GM12878 (cell line): ENCODE measurements around the gene GUCY1A1. TPM values are rescaled to one million over a fixed set of nuclear protein-coding genes. Genes with fewer than 3 reads are reported as not detected.

Source experiments
- ATAC-seq: fragments of 200-7000 bp; cut with Tn5 transposase; 3 replicates; pipeline ENCODE4 v1.9.1; 2020; ENCODE audit warnings: mild to moderate bottlenecking, moderate library complexity
- BruUV-seq: library from RNA; stranded (reverse); fragments of 400-500 nt; replicated peaks from 2 replicates; lab custom pipeline; 2021; lab: Mats Ljungman, UMichigan
- CTCF ChIA-PET: fragments of 300-600 bp; sonication (Branson Sonifier 250); formaldehyde crosslinking; extraction: SDS; loops from one replicate; lab custom pipeline; 2021; ENCODE audit warnings: inconsistent platforms; lab: Yijun Ruan, JAX
- POLR2A ChIA-PET: fragments of 350-600 bp; formaldehyde crosslinking; extraction: SDS; loops from one replicate; lab custom pipeline; 2021; ENCODE audit warnings: inconsistent platforms; lab: Charles Lee
- RAD21 ChIA-PET: fragments of 300-600 bp; sonication (Branson Sonifier 250); formaldehyde crosslinking; loops from one replicate; lab custom pipeline; 2023; ENCODE audit warnings: antibody characterized with exemption; ENCODE audit not compliant: unreplicated experiment; lab: Charles Lee
- SMC1A ChIA-PET: fragments of 300-600 bp; sonication (Branson Sonifier 250); formaldehyde crosslinking; loops from one replicate; lab custom pipeline; 2023; ENCODE audit not compliant: unreplicated experiment, uncharacterized antibody; lab: Charles Lee
- DNase-seq: peaks from one replicate; pipeline ENCODE4 v3.0.0-alpha.2; 2011; ENCODE audit warnings: low read depth, low spot score
- FAIRE-seq: peaks from 3 replicates; lab custom pipeline; 2011; peaks lifted over from hg19 to GRCh38; lab: Jason Lieb, UNC
- H2AFZ ChIP-seq: 2 replicates; pipeline ENCODE4 v1.6.0; 2011; ENCODE audit warnings: low read depth, low read length, control low read depth; ENCODE audit not compliant: control insufficient read depth
- H3K27ac ChIP-seq: 2 replicates; pipeline ENCODE4 v1.5.1; 2011; ENCODE audit warnings: control low read depth; ENCODE audit not compliant: control insufficient read depth, insufficient read depth
- H3K27me3 ChIP-seq, 2 experiments: replicated peaks in 1 of 2; 2 replicates each; pipeline versions ENCODE4 v1.6.0 to v1.6.1; 2011; ENCODE audit warnings: low read length in 1 of 2; ENCODE audit not compliant: control insufficient read depth in 2 of 2, insufficient read depth in 2 of 2
- H3K36me3 ChIP-seq, 2 experiments: 2 replicates each; pipeline ENCODE4 v1.5.1; 2011; ENCODE audit warnings: low read length in 1 of 2; ENCODE audit not compliant: control insufficient read depth in 2 of 2, insufficient read depth in 2 of 2
- H3K4me1 ChIP-seq: 2 replicates; pipeline ENCODE4 v1.6.1; 2011; ENCODE audit warnings: mild to moderate bottlenecking, low read length, moderate library complexity, mixed read lengths; ENCODE audit not compliant: control insufficient read depth, insufficient read depth
- H3K4me2 ChIP-seq: 2 replicates; pipeline ENCODE4 v1.6.0; 2011; ENCODE audit warnings: control low read depth; ENCODE audit not compliant: control insufficient read depth, insufficient read depth
- H3K4me3 ChIP-seq: fragments of 200-600 bp; sonication (generic); 2 replicates; pipeline ENCODE4 v1.5.1; 2016
- H3K79me2 ChIP-seq: 2 replicates; pipeline ENCODE4 v1.6.0; 2011; ENCODE audit warnings: low read length; ENCODE audit not compliant: control insufficient read depth, insufficient read depth
- H3K9ac ChIP-seq: 2 replicates; pipeline ENCODE4 v1.8.0; 2011; ENCODE audit warnings: low read length, control low read depth, mixed read lengths; ENCODE audit not compliant: control insufficient read depth, insufficient read depth
- H3K9me3 ChIP-seq: replicated peaks from 3 replicates; pipeline ENCODE4 v1.5.1; 2011; ENCODE audit warnings: mild to moderate bottlenecking, low read length; ENCODE audit not compliant: control insufficient read depth, insufficient read depth
- H4K20me1 ChIP-seq: 2 replicates; pipeline ENCODE4 v1.6.0; 2011; ENCODE audit not compliant: control insufficient read depth, insufficient read depth
- BHLHE40 ChIP-seq, 2 experiments: fragments of 450-650 bp in 1 of 2; IDR thresholded peaks; 2 replicates each; pipeline ENCODE4 v1.6.1; 2011 to 2017; ENCODE audit warnings: low read depth in 2 of 2, borderline replicate concordance in 1 of 2, improper control_type of control experiment in 1 of 2, low read length in 1 of 2, mild to moderate bottlenecking in 1 of 2
- ETV6 ChIP-seq, 2 experiments: fragments of 450-650 bp in 1 of 2; IDR thresholded peaks in 1 of 2; conservative IDR thresholded peaks in 1 of 2; 2 replicates each; pipeline ENCODE4 v1.6.1; 2014; ENCODE audit warnings: antibody characterized with exemption in 1 of 2, borderline replicate concordance in 1 of 2, low read depth in 1 of 2, mild to moderate bottlenecking in 1 of 2, moderate library complexity in 1 of 2
- HCFC1 ChIP-seq: fragments of 150-350 bp; IDR thresholded peaks from 2 replicates; pipeline ENCODE4 v1.6.1; 2014; ENCODE audit warnings: low read length
- LARP7 ChIP-seq: fragments of 450-650 bp; IDR thresholded peaks from 2 replicates; pipeline ENCODE4 v1.6.1; 2017; ENCODE audit warnings: mild to moderate bottlenecking
- PAX5 ChIP-seq: IDR thresholded peaks from 2 replicates; pipeline ENCODE4 v1.6.1; 2011; ENCODE audit warnings: low read depth, low read length, borderline replicate concordance
- ZNF384 ChIP-seq: IDR thresholded peaks from 2 replicates; pipeline ENCODE4 v1.6.1; 2012; ENCODE audit warnings: low read depth, mild to moderate bottlenecking, low read length, improper control_type of control experiment, borderline replicate concordance
- WGBS: methylation state at CpG from one replicate; pipeline ENCODE4 v1.1.6; 2016; ENCODE audit warnings: low lambda C conversion rate; ENCODE audit not compliant: insufficient replicate concordance, insufficient coverage; ENCODE audit errors: missing lambda C conversion rate; 5-methylcytosine and 5-hydroxymethylcytosine counted together
- in situ Hi-C: fragments of 300-500 bp; cut with MboI; formaldehyde crosslinking; loops from 9 replicates; pipeline ENCODE4 v1.14.3; 2018; ENCODE audit warnings: mixed read lengths
- intact Hi-C: fragments of 100-400 bp; cut with micrococcal nuclease; formaldehyde crosslinking; loops from one replicate; pipeline ENCODE4 v1.14.2; 2022; ENCODE audit not compliant: unreplicated experiment
- polyA plus RNA-seq, 11 experiments: library from polyadenylated mRNA; depleted of rRNA in 4 of 11; unstranded in 6 of 11; stranded (reverse) in 5 of 11; fragments of >200 nt; fragmentation: Nextera tagmentation in 4 of 11; fragmentation: Illumina TruSeq in 1 of 11; extraction: Ambion mirVana in 4 of 11; extraction: Trizol in 1 of 11; gene quantifications; 1 replicate in 1 of 11; 2 replicates in 10 of 11; pipeline versions ENCODE4 v1.2.1 to v1.2.3, GENCODE V29; 2011 to 2016; ENCODE audit warnings: inconsistent platforms in 2 of 11, missing spikeins in 2 of 11, low read depth in 1 of 11
- total RNA-seq, 4 experiments: library from RNA; depleted of rRNA in 3 of 4; stranded (reverse); fragments of >200 nt in 3 of 4; fragmentation: Illumina TruSeq in 1 of 4; extraction: Trizol in 1 of 4; gene quantifications; 2 replicates each; pipeline versions ENCODE4 v1.2.1 to v1.2.3, GENCODE V29; 2013 to 2021
- TF ChIP-seq, protein P1 (sequence below): fragments of 450-650 bp; formaldehyde crosslinking; IDR thresholded peaks from 2 replicates; pipeline ENCODE4 v1.4.0; 2022; ENCODE audit warnings: mild to moderate bottlenecking, moderate library complexity
- TF ChIP-seq, protein P2 (sequence below): IDR thresholded peaks from 2 replicates; pipeline ENCODE4 v1.6.1; 2012; ENCODE audit warnings: low read depth, low read length, improper control_type of control experiment
- TF ChIP-seq, protein P3 (sequence below): fragments of 150-350 bp; IDR thresholded peaks from 2 replicates; pipeline ENCODE4 v1.6.1; 2014; ENCODE audit warnings: mild to moderate bottlenecking, low read depth, low read length
- TF ChIP-seq, protein P4 (sequence below): IDR thresholded peaks from 2 replicates; pipeline ENCODE4 v1.6.1; 2012; ENCODE audit warnings: low read depth, low read length, improper control_type of control experiment

GUCY1A1 gene
- total and polyA plus RNA-seq, 10 of the 15 experiments (the other 5 are each of a cell fraction or from before 2014, with no cell fraction given) = 0.44 to 22.6 (median 0.55) TPM

DNA sequence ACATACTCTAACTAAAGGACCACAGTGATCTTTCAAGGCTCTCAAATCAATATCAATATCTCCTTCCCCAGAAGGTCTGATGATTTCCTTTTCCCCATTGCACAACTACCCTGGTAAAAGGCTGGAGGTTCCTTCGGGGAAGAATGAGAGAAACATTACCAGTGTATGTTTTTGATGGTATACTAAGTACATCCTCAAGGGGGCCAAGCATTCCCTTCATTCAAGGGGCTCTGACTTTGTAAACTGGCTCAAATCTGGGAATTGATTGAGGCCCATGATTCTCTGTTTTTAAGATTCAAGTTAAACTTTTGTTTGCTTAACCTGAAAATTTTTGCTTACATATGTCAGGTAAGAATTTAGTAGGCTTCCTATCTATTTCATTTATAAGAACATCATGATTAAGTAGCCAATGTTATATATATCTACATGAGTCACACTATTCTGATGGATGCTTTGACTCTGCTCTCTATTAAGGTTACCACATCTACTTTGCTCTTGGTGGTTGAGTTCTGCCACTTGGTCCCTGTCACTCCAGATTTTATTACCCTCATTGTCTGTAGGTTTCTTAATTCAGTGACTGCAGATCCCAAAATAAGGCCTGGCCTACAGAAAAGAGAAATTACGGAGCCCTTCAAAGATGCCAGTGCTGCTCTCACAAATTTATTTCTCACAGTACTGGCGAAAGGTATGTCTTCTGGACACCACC is 75.8 kb downstream of the GUCY1A1 start:
- no peak overlapping the region for H2AFZ ChIP-seq
- no peak overlapping the region for H3K9ac ChIP-seq
- ATAC-seq (no peak), DNase-seq (no peak), FAIRE-seq (no peak)
- TF ChIP-seq HCFC1 = no peak
- no peak for TF ChIP-seq PAX5
- TF ChIP-seq, protein P1, sequence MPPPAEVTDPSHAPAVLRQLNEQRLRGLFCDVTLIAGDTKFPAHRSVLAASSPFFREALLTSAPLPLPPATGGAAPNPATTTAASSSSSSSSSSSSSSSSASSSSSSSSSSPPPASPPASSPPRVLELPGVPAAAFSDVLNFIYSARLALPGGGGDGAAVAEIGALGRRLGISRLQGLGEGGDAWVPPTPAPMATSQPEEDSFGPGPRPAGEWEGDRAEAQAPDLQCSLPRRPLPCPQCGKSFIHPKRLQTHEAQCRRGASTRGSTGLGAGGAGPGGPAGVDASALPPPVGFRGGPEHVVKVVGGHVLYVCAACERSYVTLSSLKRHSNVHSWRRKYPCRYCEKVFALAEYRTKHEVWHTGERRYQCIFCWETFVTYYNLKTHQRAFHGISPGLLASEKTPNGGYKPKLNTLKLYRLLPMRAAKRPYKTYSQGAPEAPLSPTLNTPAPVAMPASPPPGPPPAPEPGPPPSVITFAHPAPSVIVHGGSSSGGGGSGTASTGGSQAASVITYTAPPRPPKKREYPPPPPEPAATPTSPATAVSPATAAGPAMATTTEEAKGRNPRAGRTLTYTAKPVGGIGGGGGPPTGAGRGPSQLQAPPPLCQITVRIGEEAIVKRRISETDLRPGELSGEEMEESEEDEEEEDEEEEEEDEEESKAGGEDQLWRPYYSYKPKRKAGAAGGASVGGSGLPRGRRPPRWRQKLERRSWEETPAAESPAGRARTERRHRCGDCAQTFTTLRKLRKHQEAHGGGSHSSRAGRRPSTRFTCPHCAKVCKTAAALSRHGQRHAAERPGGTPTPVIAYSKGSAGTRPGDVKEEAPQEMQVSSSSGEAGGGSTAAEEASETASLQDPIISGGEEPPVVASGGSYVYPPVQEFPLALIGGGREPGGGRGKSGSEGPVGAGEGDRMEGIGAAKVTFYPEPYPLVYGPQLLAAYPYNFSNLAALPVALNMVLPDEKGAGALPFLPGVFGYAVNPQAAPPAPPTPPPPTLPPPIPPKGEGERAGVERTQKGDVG = no peak
- TF ChIP-seq BHLHE40 (IDR thresholded peaks at IDR 0.05; ENCODE audit: borderline replicate concordance in 1 of 2, low read depth in 2 of 2, low read length in 1 of 2) = no peak
- TF ChIP-seq, protein P2, sequence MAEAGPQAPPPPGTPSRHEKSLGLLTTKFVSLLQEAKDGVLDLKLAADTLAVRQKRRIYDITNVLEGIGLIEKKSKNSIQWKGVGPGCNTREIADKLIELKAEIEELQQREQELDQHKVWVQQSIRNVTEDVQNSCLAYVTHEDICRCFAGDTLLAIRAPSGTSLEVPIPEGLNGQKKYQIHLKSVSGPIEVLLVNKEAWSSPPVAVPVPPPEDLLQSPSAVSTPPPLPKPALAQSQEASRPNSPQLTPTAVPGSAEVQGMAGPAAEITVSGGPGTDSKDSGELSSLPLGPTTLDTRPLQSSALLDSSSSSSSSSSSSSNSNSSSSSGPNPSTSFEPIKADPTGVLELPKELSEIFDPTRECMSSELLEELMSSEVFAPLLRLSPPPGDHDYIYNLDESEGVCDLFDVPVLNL = no peak
- TF ChIP-seq, protein P3, sequence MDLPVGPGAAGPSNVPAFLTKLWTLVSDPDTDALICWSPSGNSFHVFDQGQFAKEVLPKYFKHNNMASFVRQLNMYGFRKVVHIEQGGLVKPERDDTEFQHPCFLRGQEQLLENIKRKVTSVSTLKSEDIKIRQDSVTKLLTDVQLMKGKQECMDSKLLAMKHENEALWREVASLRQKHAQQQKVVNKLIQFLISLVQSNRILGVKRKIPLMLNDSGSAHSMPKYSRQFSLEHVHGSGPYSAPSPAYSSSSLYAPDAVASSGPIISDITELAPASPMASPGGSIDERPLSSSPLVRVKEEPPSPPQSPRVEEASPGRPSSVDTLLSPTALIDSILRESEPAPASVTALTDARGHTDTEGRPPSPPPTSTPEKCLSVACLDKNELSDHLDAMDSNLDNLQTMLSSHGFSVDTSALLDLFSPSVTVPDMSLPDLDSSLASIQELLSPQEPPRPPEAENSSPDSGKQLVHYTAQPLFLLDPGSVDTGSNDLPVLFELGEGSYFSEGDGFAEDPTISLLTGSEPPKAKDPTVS = no peak
- TF ChIP-seq, protein P4, sequence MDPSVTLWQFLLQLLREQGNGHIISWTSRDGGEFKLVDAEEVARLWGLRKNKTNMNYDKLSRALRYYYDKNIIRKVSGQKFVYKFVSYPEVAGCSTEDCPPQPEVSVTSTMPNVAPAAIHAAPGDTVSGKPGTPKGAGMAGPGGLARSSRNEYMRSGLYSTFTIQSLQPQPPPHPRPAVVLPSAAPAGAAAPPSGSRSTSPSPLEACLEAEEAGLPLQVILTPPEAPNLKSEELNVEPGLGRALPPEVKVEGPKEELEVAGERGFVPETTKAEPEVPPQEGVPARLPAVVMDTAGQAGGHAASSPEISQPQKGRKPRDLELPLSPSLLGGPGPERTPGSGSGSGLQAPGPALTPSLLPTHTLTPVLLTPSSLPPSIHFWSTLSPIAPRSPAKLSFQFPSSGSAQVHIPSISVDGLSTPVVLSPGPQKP = no peak
- no peak for TF ChIP-seq ETV6 (conservative IDR thresholded peaks at IDR 0.05 in 1 of 2, IDR thresholded peaks at IDR 0.05 in 1 of 2; ENCODE audit: borderline replicate concordance in 1 of 2, low read depth in 1 of 2)
- TF ChIP-seq ZNF384 = no peak
- TF ChIP-seq LARP7 = no peak
- ChIA-PET CTCF (interaction anchor here (1.2 to 1.4 kb wide), 2 partner anchors 46 to 214 kb away, joined by 3 to 4 read pairs; no protein-coding TSS in a partner anchor), POLR2A (no interaction called here), RAD21 (interaction anchor here (0.6 to 1.2 kb wide), 3 partner anchors 14 to 213 kb away, joined by 3 read pairs; no protein-coding TSS in a partner anchor), SMC1A (interaction anchor here (0.6 to 2.5 kb wide), 9 partner anchors 8 to 213 kb away, joined by 3 to 8 read pairs (median 3); no protein-coding TSS in a partner anchor)
- no peaks in the 10 kb centered on the region for H3K4me1 ChIP-seq
- H3K4me2 ChIP-seq = no peak overlapping the region
- 0% methylated on average over 3 of the region's 3 CpGs for WGBS
- in situ Hi-C loops (no loop called here), intact Hi-C loops (no loop called here)
- no peaks in the 10 kb centered on the region for H3K9me3 ChIP-seq
- H3K27ac ChIP-seq = no peak overlapping the region
- H4K20me1 ChIP-seq = no peaks in the 10 kb centered on the region
- H3K4me3 ChIP-seq = no peak overlapping the region
- no peaks in the 10 kb centered on the region for H3K27me3 ChIP-seq
- no peaks in the 10 kb centered on the region for H3K36me3 ChIP-seq
- no TSS peak for BruUV-seq
- no peaks in the 10 kb centered on the region for H3K79me2 ChIP-seq
